HG03066 (cell line): ENCODE results near the gene SMC6.

Source experiments
- ATAC-seq: cut with Tn5 transposase; IDR thresholded peaks from one replicate; pipeline ENCODE4 v1.9.1; 2021; ENCODE audit warnings: low read depth; ENCODE audit not compliant: unreplicated experiment

SMC6 gene, protein sequence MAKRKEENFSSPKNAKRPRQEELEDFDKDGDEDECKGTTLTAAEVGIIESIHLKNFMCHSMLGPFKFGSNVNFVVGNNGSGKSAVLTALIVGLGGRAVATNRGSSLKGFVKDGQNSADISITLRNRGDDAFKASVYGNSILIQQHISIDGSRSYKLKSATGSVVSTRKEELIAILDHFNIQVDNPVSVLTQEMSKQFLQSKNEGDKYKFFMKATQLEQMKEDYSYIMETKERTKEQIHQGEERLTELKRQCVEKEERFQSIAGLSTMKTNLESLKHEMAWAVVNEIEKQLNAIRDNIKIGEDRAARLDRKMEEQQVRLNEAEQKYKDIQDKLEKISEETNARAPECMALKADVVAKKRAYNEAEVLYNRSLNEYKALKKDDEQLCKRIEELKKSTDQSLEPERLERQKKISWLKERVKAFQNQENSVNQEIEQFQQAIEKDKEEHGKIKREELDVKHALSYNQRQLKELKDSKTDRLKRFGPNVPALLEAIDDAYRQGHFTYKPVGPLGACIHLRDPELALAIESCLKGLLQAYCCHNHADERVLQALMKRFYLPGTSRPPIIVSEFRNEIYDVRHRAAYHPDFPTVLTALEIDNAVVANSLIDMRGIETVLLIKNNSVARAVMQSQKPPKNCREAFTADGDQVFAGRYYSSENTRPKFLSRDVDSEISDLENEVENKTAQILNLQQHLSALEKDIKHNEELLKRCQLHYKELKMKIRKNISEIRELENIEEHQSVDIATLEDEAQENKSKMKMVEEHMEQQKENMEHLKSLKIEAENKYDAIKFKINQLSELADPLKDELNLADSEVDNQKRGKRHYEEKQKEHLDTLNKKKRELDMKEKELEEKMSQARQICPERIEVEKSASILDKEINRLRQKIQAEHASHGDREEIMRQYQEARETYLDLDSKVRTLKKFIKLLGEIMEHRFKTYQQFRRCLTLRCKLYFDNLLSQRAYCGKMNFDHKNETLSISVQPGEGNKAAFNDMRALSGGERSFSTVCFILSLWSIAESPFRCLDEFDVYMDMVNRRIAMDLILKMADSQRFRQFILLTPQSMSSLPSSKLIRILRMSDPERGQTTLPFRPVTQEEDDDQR

DNA sequence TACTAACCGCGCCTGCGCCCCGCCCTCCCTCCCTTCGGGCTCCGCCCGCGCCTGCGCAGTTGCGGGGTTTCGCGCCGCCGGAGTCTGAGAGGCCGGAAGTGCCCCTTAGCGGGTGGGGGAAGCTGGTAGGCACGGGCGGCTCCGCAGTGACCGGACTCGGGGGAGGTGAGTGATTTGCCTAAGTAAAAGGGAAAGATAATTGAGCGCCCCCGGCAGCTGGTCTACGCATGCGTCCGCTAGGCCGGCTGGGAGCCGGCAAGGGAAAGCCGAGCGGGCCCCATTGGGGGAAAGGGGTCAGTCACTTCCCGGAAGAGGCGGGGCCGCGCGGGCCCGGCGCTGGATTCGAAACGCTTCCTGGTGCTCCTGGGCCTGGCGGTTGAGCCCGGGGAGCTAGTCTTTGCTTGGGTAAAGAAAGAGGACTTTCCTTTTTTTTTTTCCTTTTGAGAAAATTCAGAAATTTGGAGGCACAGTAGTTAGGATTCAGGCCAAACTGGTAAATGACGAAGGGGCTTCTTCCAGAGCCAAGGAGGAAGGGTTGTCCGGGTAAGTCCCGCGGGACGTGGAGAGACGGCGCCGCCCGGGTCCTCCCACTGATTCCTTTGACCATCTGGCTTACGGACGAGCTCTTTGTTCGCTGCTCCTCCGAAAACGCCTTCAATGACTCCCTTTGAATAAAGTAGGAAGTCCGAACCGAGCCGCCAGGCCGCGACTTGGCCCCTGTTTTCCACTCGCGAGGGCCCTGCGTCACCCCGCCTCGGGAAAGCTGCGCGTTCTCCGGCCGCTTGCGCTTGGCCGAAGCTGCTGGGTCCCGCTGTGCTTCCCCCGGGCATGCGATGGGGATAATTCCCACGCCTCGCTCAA, at the start of gene SMC6, which contains the start of gene GEN1:
TSS of gene SMC6 (minus strand) at position 8 of the 861 bp plus-strand sequence. CDS start 7,864 bp downstream, outside the sequence.
TSS of gene GEN1 (plus strand) at position 336 of the 861 bp plus-strand sequence. CDS start 5,806 bp downstream, outside the sequence.
- peak; percentile 53 for ATAC-seq

DNA sequence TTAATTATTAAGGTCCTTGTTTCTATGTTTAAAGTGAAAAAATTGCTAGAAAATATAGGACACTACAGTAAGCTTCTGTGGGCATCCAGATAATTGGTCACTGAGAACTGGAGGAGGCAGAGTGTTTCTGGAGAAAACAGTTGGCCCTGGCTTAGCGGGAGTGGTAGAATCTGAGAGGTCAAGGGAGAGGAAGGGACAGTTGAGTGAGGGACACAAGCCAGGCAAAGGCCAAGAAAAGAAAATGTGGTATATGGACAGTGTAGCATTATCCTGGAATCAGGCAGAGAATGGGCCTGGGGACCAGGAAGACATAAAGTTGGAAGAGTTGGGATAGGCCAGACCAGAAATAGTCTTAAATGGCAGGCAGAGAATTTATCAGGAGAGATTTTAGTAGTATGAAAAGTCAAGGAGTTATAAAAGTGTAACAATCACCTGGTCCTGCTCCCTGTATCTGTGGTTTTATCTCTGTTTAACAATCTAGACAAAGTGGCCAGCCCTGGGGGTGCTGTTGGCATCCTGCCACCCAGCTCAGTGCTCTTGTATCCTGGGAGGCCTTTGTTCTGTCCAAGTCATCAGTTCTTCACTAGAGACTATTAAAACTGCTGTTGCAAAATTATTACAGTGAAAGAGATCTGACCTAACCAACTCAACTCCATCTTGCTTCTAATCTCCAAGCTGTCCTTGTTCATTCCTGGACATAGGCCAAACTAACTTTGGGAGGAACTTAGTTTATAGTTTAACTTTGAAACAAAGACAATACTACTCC, 47.3 kb upstream of the SMC6 start:
- ATAC-seq, result no peak

GRCh38 chr2:17800219-17800618, 46.6 kb upstream of the SMC6 start:
- ATAC-seq, result no peak

DNA sequence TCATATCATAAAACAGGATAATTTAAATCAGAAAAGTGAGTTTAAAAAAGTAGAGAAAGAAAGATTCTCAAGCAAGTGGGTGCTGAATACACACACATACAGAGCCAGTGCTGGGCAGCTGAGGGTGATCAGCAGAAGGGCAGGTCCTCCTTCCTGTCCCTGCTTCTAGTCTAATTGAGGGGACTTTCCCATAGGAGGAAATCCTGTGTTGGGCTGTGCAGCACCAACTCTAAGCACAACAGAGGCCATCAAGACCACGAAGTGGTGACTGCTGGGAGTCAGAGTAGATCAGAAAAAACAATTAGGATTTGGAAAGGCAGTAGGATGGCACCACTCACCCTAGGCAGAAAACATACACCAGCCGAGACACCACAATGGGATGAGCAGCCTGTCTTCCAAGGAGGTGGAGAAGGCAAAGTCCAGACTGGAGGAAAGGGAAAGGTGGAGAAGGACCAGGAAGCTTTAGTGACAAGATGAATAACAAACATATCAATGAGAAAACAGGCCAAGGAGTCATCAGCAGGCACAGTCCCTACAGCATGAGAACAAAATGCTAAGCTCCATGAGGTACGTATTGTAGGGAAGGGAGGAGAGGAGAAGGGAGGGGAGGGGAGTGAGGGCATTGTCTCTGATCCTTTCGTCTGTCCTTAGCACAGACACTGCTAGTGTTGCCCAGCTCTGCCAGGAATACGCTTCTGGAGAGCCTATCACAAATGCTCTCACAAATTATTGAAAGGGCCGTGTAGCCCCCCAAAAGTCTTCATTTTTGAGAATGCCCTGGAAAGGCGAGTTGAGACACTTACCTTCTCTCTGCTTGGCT, 45.9 kb upstream of the SMC6 start:
- no peak for ATAC-seq

DNA sequence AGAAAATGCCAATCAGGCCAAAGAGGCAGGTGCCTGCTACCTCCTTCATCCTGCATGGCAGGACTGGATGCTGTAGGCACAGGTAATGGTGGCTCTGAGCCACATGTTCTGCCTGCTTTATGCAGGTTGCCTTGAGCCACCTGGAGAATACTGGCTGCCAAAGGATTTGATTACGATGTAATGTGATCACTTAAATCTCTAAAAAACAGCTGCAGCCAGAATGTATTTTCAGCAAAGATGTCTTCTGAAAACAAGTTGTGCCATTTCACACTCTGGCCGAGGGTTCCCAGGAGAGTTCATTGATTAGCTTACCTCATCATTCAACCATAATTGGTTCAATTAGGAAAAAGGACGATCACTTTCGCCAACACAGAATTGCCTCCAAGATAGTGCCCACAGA, 44.7 kb upstream of the SMC6 start:
- ATAC-seq, result no peak

- no peak for ATAC-seq
Measured at GRCh38 chr2:17795309-17795708, 41.7 kb upstream of the SMC6 start.

GRCh38 chr2:17793803-17794354, 40.3 kb upstream of the SMC6 start:
- ATAC-seq, result no peak

DNA sequence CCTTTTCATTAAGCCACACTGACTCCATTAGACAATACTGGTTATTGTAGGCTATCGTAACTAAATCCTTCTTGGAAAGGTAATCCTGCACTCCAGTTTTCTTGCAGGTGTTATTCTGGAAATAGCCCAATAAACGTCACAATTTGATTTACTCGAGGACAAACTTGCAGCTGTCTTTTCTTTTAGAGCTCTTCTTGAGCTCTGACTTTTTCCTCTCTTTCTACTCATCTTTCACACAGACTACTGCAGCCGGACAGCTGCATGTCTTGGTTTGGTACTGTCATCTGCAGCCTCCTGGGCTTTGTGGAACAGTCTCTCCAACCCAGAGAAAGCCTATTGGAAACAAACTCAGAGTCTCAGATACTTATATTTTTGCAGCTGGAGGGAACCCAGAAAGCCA, 39.7 kb upstream of the SMC6 start:
- ATAC-seq, result no peak

DNA sequence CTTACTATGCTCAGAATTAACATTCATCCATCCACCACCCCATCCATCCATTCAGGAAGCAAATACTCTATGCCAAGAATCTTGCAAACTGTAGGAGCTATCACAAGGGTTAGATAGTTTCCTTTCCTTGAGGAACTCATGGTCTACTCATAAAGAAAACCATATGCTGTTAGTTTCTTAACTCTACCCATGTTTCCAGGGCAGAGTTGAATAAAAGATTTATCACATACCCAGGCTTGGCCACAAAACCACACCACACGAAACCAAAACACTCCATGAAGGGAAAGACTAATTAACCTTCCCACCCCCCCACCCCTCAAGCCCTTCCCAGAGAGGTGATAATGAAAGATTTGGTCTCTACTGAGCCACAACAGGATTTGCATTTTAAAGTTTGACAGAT, 38.9 kb upstream of the SMC6 start:
- ATAC-seq, result no peak

GRCh38 chr2:17791817-17792130, 38.2 kb upstream of the SMC6 start:
- no peak for ATAC-seq

- ATAC-seq, result no peak
Measured at GRCh38 chr2:17791121-17791816, 37.7 kb upstream of the SMC6 start.

GRCh38 chr2:17790536-17790935, 36.9 kb upstream of the SMC6 start:
- no peak for ATAC-seq

- no peak for ATAC-seq
Measured at GRCh38 chr2:17788773-17789172, 35.2 kb upstream of the SMC6 start.

DNA sequence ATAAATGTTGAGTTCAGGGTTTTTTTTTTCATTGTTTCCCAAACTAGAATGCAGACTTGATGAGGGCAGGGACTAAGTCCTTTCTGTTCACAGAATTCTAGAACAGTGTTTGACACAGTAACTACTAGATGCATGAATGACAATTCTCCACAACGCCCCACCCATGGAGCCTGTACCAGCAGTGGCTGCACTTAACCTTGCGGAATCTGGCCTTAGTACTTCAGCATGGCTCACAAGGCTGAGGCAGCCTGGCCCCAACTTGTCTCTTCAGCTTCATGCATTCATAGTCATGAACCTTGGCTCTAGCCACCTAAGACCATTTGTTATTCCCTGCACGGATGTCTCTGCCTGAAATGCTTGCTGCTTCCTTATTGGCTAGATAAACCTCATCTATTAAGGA, 33.1 kb upstream of the SMC6 start:
- ATAC-seq, result no peak

- no peak for ATAC-seq
Measured at GRCh38 chr2:17781482-17781881, 27.9 kb upstream of the SMC6 start.

DNA sequence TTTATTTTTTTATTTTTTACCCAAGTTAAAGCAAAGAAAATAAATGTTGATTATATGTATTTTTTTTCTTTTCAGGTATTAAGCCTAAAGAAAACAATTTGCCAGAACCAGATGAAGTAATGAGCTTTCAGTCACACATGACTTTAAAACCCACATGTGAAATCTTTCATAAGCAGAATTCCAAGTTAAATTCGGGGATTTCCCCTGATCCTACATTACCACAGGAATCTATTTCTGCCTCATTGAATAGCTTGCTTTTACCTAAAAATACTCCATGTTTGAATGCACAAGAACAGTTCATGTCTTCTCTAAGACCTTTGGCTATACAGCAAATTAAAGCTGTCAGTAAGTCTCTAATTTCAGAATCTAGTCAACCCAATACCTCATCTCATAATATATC, 26.9 kb upstream of the SMC6 start:
- ATAC-seq, result no peak

GRCh38 chr2:17772532-17772931, 18.9 kb upstream of the SMC6 start:
- ATAC-seq, result no peak

DNA sequence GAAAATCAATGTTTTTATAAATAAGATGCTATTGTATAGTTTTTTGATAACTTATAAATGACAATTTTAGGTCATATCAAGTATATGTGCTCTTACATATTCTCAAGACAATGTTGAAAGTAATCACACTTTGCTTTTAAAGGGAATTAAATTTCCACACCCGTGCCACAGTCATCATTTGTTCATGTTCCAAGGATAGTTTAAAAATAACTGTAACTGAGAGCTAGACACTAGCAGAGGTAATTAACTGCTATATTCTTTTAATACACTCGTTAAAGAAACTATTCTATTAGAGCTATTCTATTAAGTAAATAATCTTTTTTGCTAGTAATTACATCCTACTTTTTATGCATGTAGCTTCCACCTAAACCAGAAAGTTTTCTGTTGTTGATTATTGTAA, 18.3 kb upstream of the SMC6 start:
- ATAC-seq, result no peak
